ENCODE measurements around the gene SAP30L. TPM values are rescaled to one million over a fixed set of nuclear protein-coding genes. Genes with fewer than 3 reads are reported as not detected.

SAP30L gene
- total RNA-seq, 2 donors from 2014 or later, result 27.7 to 40.3 TPM

GRCh38 chr5:154481584-154482381 lies 36.0 kb downstream of the SAP30L start:
- H3K36me3 Mint-ChIP-seq (ENCODE audit: low read depth), result no peaks in the 10 kb centered on the region
- H3K27me3 ChIP-seq (ENCODE audit: control insufficient read depth, insufficient read depth, low read length, poor library complexity, severe bottlenecking), result peaks cover 100% of the 10 kb centered on the region
- no peak overlapping the region for H3K9ac ChIP-seq (ENCODE audit: extremely low read depth, low read length, poor library complexity, severe bottlenecking)
- no peak for TF ChIP-seq CTCF (conservative IDR thresholded peaks at IDR 0.05)
- H3K27me3 Mint-ChIP-seq (ENCODE audit: insufficient read depth), result peaks cover 100% of the 10 kb centered on the region
- DNase-seq, result peak; percentile 56
- peaks cover 6% of the 10 kb centered on the region for H3K4me1 ChIP-seq (ENCODE audit: control insufficient read depth, insufficient read depth, low read length)
- H3K4me1 Mint-ChIP-seq, result peaks cover 53% of the 10 kb centered on the region
- H3K36me3 ChIP-seq (ENCODE audit: control insufficient read depth, insufficient read depth, low read length), result no peaks in the 10 kb centered on the region
- no peak overlapping the region for H3K4me3 Mint-ChIP-seq
- no peaks in the 10 kb centered on the region for H3K9me3 ChIP-seq (ENCODE audit: control insufficient read depth, low read length)
- H3K27ac Mint-ChIP-seq, result no peak overlapping the region
- H3K27ac ChIP-seq (ENCODE audit: low read depth, low read length), result no peak overlapping the region
- no peak overlapping the region for H3K4me3 ChIP-seq (ENCODE audit: low read length)
- 13 to 15% methylated on average over 6 to 11 of the region's 11 CpGs for whole genome bisulfite sequencing, 2 experiments (ENCODE audit: insufficient coverage in 1 of 2, insufficient read length in 1 of 2)
- no peaks in the 10 kb centered on the region for H3K9me3 Mint-ChIP-seq

- Mint-ChIP-seq H3K27me3 (ENCODE audit: insufficient read depth) (peaks cover 100% of the 10 kb centered on the region), H3K9me3 (no peaks in the 10 kb centered on the region), H3K4me1 (peaks cover 47% of the 10 kb centered on the region), H3K27ac (no peak overlapping the region), H3K4me3 (peak overlapping the region; percentile 36), H3K36me3 (ENCODE audit: low read depth) (no peaks in the 10 kb centered on the region)
- Histone ChIP-seq H3K4me1 (ENCODE audit: control insufficient read depth, insufficient read depth, low read length) (peaks cover 6% of the 10 kb centered on the region), H3K4me3 (ENCODE audit: low read length) (no peak overlapping the region), H3K36me3 (ENCODE audit: control insufficient read depth, insufficient read depth, low read length) (no peaks in the 10 kb centered on the region), H3K9me3 (ENCODE audit: control insufficient read depth, low read length) (no peaks in the 10 kb centered on the region), H3K9ac (ENCODE audit: extremely low read depth, low read length, poor library complexity, severe bottlenecking) (no peak overlapping the region), H3K27ac (ENCODE audit: low read depth, low read length) (no peak overlapping the region), H3K27me3 (ENCODE audit: control insufficient read depth, insufficient read depth, low read length, poor library complexity, severe bottlenecking) (peaks cover 100% of the 10 kb centered on the region)
- DNase-seq, result peak; percentile 65
- 3% methylated on average over 28 to 48 of the region's 49 CpGs for WGBS, 2 experiments (ENCODE audit: insufficient coverage in 1 of 2, insufficient read length in 1 of 2)
- no peak for TF ChIP-seq CTCF (conservative IDR thresholded peaks at IDR 0.05)
Observed at GRCh38 chr5:154482528-154483449, 37.0 kb downstream of the SAP30L start.

GRCh38 chr5:154483654-154484392 lies 38.0 kb downstream of the SAP30L start:
- peak overlapping the region; percentile 18 for H3K4me3 Mint-ChIP-seq
- H3K9me3 ChIP-seq (ENCODE audit: control insufficient read depth, low read length), result no peaks in the 10 kb centered on the region
- H3K27me3 ChIP-seq (ENCODE audit: control insufficient read depth, insufficient read depth, low read length, poor library complexity, severe bottlenecking), result peaks cover 98% of the 10 kb centered on the region
- H3K36me3 Mint-ChIP-seq (ENCODE audit: low read depth), result no peaks in the 10 kb centered on the region
- H3K4me1 ChIP-seq (ENCODE audit: control insufficient read depth, insufficient read depth, low read length), result peaks cover 6% of the 10 kb centered on the region
- H3K9ac ChIP-seq (ENCODE audit: extremely low read depth, low read length, poor library complexity, severe bottlenecking), result no peak overlapping the region
- H3K9me3 Mint-ChIP-seq, result no peaks in the 10 kb centered on the region
- H3K27ac Mint-ChIP-seq, result no peak overlapping the region
- H3K36me3 ChIP-seq (ENCODE audit: control insufficient read depth, insufficient read depth, low read length), result no peaks in the 10 kb centered on the region
- WGBS, 2 experiments (ENCODE audit: insufficient coverage in 1 of 2, insufficient read length in 1 of 2), result 1 to 3% methylated on average over 16 to 34 of the region's 34 CpGs
- peak overlapping the region; percentile 25 for H3K4me3 ChIP-seq (ENCODE audit: low read length)
- H3K27ac ChIP-seq (ENCODE audit: low read depth, low read length), result no peak overlapping the region
- no peak for TF ChIP-seq CTCF (conservative IDR thresholded peaks at IDR 0.05)
- peaks cover 95% of the 10 kb centered on the region for H3K27me3 Mint-ChIP-seq (ENCODE audit: insufficient read depth)
- H3K4me1 Mint-ChIP-seq, result peaks cover 47% of the 10 kb centered on the region
- peak; percentile 79 for DNase-seq
